HK-2 (cell line): ENCODE measurements around the gene FAT1.

Experiments used
- DNase-seq: peaks from one replicate; pipeline ENCODE4 v3.0.0-alpha.2; 2018; ENCODE audit not compliant: unreplicated experiment

The FAT1 gene

DNA sequence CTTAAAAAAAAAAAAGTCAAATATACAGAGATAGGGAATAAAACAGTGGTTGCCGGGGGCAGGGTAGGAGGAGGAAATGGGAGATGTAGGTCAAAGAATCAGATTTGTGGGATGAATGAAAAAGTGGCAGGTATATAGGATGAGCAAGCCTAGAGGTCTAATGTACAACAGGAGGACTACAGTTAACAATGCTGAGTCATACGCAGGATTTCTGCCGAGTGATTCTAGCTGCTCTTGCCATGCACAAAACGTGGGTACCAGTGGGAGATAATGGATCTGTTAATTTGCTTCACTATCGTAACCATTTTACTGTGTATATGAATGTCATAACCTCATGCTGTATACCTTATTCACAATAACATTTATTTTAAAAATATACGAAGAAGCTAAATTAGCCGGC, 157.6 kb downstream of the FAT1 start:
- no peak for DNase-seq

DNA sequence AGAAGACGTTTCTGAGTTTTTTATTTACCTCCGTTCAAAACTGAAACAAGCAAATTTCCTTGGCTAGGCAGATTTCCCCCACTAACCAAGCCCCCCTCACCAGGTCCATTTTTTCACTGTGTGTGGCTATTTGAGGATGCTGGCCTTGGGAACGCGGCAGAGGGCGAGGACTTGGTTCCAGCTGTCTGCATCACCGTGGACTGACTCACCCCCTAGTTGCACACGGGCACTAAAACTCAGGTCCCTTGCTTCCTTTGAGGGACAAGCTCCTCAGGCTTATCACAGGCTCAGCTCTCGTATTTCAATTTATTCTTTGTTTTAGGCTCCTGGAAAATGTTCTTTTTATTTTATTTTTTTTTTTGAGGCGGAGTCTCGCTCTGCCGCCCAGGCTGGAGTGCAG, 159.9 kb downstream of the FAT1 start:
- DNase-seq = no peak

DNA sequence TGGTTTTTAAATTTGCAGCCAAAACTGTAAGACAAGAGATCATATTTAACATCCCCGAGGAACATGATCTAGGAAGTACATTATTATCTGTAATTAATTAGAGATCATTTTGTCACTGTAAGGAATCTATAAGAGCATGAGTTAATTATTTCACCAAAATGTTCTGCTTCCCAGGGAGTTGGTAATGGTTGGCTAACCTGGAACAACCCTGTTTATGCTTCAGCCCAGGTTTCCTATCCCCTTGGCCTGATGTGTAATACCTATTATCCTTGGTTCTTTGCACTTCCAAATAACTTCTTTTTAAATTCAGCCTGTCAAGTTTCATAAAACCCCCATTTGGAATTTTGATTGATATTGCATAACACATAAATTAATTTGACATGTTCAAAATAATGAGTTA, 161.9 kb downstream of the FAT1 start:
- DNase-seq = no peak

DNA sequence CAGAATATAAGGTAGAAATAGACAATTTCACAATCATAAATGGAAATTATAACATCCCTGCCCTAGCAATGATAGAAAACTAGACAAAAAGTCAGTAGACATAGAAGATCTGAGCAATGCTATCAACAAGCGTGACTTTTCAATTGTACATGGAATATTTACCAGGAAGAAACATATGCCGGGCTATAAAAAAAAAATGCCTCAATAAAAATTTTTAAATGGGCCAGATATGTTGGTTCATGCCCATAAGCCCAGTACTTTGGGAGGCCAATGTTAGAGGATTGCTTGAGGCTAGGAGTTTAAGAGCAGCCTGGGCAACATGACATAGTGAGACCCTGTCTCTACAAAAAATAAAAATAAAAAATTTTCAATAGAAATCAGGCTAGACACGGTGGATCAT, 163.0 kb downstream of the FAT1 start:
- DNase-seq = no peak

DNA sequence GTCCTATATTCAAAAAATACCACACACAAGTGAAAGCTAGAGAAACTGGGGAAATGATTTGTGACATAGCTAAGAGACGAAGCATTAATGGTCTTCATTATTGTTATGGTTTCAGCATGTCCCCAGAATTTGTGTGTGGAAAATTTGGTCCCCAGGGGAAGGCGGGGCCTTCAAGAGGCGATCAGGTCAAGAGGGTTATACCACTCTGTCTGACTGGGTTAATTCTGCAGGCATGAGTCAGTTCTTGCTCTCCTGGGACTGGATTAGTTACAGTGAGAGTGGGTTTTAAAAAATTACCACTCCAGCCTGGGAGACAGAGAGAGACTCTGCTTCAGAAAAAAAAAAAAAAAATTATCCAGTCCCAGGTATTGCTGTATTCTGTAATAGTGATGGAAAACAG, 166.2 kb downstream of the FAT1 start:
- peak; percentile 36 for DNase-seq

DNA sequence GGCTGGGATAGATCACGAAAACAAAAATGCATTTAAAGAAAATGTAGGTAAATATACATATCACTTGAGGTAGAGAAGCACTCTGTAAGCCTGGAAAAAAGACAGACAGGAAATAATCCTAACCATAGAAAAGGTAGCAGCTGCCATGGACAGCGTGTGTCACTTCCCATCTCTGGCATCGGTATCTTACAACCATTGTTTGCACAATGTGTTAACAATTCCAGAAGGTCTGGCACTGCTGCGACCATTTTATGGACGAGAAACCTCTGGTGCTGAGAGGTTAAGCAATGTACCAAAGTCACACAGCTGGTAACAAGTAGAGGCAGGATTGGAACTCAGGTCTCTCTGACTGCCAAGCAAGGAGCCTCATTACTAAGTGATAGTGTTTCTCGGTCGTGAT, 166.6 kb downstream of the FAT1 start:
- DNase-seq = no peak

DNA sequence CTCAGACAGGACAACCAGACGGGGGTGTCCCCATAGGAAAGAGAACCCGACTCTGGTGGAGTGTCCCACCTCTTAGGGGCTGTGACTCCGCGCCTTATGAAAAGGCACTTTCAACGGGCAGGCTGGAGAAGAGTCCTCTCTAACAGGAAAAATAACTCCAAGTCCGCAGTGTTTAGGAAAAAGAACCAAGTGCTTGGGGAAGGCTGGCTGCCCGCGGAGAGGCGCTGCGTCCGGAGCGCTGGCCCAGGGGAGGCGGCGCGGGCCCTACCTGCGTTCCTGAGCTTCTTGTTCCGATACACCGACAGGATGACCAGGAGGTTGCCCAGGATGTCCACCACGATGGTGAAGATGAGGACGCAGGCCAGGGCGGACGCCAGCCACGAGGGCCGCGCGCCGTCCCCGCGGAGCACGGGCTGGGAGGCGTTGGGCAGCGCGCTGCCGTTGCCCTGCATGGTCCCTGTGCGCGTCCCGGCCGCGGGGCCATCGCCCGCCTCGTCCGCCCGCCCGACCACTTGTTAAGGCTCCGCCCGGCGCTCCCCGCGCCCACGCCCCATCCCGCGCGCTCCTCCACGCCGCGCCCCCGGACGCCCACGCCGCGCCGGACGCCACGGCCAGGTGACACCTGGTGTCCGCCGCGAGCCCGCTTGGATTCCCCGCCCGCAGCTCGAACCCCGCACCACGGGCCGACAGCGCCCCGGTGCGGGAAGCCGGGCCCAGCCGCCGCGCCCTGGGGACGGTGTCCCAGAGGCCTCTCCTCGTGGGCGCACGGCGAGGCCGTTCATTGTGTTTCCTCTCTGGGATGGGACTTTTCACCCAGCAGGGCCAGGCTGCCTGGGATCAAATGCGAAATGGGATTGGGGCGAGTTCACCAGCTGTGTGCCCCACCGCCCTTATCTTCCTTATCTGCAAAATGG, 168.5 kb downstream of the FAT1 start, which contains the start of gene MTNR1A:
MTNR1A (minus strand) TSS at position 654 of the 914 bp plus-strand sequence; CDS start at position 452, 202 bp downstream.
- DNase-seq = peak; percentile 20

DNA sequence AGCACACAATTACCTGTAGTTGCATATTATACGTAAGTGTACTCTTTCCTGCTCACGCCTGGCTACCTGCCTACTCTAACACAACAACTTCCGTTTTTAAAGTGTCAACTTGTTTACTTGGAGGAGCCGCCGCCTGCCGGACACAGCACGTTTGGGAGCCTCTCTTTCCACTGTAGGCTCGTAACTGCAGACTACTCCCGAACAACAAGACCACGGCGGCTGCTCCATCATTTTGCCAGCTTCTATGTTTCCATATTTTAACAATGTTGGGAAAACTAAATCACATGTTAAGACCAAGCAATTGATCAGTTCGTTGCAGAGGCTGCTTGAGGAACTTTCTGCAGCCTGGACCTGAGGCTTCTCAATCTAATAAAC, 169.1 kb downstream of the FAT1 start:
- no peak for DNase-seq

DNA sequence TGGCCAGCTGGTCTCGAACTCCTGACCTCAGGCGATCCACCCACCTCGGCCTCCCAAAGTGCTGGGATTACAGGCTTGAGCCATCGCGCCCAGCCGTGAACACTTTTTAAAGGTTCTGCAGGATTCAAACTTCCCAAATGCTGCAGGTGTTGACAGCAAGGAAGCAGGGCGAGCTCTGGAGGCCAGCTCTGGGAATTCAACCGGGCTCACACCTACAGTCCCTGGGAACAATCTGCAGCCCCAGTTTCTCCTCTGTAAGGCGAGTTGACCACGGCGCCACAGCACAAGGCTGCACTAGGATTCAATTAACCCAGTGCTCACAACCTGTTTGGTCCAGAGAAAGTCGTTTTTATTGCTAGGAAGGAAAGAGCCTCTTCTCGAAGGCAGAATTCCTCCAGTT, 169.9 kb downstream of the FAT1 start:
- DNase-seq = no peak

DNA sequence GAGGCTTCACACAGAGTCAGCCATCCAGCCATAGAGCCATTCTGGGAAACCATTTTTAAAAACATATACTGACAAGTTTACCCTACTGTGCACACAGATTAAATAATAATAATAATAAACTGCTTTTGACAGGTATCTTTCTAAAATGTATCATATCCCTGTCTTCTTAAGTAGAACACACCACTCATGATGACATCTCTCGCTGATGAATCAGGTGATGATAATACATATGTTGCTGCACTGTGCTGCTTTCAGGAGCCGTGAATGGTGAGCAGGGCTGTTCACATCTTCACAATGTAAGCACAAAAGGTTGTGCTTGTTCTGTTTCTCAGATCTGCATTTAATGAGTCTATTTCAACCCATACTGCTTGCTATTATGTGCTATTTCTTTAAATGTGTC, 171.8 kb downstream of the FAT1 start:
- no peak for DNase-seq

DNA sequence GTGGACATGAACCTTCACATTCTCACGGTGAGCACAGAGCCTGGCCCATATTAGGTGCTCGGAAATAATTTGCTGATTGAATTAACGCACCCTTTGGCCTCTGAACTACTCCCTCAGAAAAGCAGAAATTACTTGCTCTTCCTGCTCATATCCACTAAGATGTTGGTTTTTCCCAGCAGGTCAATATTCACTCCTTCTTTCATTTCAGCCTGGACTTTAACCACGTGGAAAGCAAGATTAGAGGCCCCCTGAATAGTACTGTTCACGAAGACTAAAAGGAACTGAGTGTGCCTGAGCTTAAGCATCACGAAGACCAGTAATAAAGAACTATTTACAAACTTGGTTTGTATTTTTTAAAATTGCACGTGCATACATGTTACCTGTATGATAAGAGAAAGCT, 178.2 kb downstream of the FAT1 start:
- DNase-seq = no peak

DNA sequence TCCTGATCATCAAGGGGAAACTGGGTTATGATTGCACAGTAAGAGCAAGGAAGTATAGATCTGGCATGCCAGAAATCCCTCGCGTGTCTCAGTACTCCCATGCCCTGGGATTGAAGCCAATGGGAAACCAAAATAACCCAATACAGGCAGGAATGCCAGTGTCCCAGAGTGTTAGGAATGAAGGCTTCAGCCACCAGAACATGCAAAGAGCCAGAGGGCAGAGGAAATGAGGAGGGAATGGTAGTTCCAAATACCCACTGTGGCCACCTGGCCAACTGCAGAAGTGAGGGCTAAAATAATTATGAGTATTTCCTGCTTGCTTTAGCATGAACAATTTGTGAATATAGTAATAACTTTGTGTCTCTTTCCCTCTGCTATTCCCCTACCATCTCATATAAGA, 180.4 kb downstream of the FAT1 start:
- no peak for DNase-seq

DNA sequence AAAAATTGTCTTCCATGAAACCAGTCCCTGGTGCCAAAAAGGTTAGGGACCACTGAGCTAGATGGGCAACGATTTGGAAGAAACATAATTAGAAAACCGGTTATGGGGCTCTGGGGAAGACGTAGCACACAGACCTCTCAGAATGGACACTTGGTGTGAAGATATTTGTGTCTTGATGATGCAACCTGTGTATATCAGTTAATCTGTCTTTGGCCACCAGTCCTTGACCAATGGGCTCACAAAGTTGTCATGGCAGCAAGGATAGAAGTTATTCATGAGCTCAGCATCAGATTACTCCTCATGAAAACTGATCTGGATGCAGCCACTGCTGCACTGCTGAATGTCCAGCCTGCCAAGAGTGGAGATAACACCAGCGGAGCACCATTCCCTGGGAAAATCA, 181.9 kb downstream of the FAT1 start:
- DNase-seq = no peak

DNA sequence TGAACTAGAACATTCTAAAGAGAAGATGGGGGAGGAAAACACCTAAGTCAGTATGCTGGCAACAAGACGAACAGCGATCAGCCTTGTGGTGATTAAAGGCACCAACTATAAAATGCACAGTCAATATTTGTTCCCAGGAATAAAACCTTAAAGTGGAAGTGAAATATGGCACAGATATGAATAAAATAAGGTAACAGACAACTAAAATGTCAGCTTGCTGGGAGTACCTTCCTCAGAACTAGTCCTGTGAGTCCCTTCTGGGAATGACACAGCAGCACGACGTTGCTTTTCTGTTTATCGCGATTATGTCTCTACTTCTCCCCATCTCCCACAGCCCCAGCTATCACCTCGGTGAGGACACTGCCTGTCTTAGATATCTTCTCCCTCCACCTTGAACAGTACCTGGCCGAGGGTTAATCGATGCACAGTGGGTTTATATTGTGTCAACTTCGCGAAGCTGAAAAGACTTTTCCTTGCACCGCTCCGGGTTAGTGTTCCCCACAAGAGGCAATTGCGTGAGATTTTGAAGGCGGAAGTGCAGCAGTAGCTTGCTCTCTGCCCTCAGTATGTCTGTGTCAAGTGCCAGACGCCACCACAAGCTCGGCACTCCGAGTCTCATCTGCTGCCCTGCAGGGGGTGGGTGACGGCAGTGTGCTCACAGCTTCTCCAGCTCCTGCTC, 185.7 kb downstream of the FAT1 start:
- DNase-seq = no peak
